Lower leg skin (tissue), 3 donors: ENCODE measurements around the gene NAALADL2.

Experiments
- CTCF ChIP-seq, 3 donors: fragments of 450-650 bp; IDR thresholded peaks; one replicate each; pipeline ENCODE4 v1.5.1; 2016; ENCODE audit warnings: antibody characterized with exemption in 3 of 3, mild to moderate bottlenecking in 3 of 3, moderate library complexity in 2 of 3
- POLR2A ChIP-seq, 2 donors: fragments of 450-650 bp; IDR thresholded peaks; one replicate each; pipeline ENCODE4 v1.6.1; 2016 to 2017; ENCODE audit warnings: antibody characterized with exemption in 2 of 2, mild to moderate bottlenecking in 1 of 2, moderate library complexity in 1 of 2

DNA sequence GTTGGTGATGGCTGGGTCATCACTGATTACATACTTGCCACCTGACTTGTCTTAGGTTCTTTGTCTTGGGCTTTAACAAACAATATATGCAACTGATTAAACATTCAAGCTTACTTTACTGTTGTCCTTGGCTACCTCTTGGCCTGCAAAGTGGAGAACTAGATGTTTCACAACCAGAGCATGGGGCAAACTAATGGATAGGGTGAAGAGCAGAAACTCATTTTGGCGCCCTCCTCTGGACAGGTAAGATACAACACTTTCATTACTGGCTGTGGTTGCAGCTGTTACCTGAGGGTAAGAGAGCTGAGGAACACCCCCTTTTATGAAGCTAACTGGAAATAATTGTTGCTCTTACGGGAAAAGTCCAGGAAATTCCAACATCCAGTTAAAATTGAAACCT is 262.1 kb downstream of the NAALADL2 start:
- TF ChIP-seq CTCF (IDR thresholded peaks at IDR 0.05), result no peak
- TF ChIP-seq POLR2A (IDR thresholded peaks at IDR 0.05), result no peak
